ENCODE results near the gene PTPRS. TPM values are rescaled to one million over a fixed set of nuclear protein-coding genes. Genes with fewer than 3 reads are reported as not detected.

The PTPRS gene
- polyA plus RNA-seq, 4 donors, result under 0.01 to 12.5 (median 6.6) TPM

GRCh38 chr19:5307655-5308054 lies 33.0 kb downstream of the PTPRS start:
- no peak for FAIRE-seq
- 92 to 93% (median 93%) methylated on average over 19 of the region's 19 CpGs for WGBS, 3 donors

GRCh38 chr19:5305163-5305562 lies 35.4 kb downstream of the PTPRS start:
- FAIRE-seq, result no peak
- 68 to 88% (median 72%) methylated on average over 3 of the region's 3 CpGs for WGBS, 3 donors

More at GRCh38 chr19:5307655-5308054, 33.0 kb downstream of the PTPRS start:
- Histone ChIP-seq H3K4me1 (ENCODE audit: control insufficient read depth in 3 of 3, insufficient read depth in 2 of 3, low read depth in 1 of 3, low read length in 2 of 3) (no peaks in the 10 kb centered on the region), H3K9me3 (ENCODE audit: control insufficient read depth in 2 of 2, insufficient read depth in 1 of 2, low read depth in 1 of 2, low read length in 1 of 2) (peaks cover 0 to 5% of the 10 kb centered on the region in 2 donors), H3K27me3 (ENCODE audit: control insufficient read depth in 3 of 3, insufficient read depth in 3 of 3, low read length in 3 of 3) (no peaks in the 10 kb centered on the region), H3K4me3 (ENCODE audit: low read depth in 1 of 3, low read length in 3 of 3) (no peak overlapping the region), H3K27ac (ENCODE audit: low read depth in 1 of 3, low read length in 2 of 3) (no peak overlapping the region), H3K36me3 (ENCODE audit: control insufficient read depth in 3 of 3, insufficient read depth in 2 of 3, low read depth in 1 of 3, low read length in 3 of 3) (no peaks in the 10 kb centered on the region)
- DNase-seq, result no peak

GRCh38 chr19:5304486-5304885 lies 36.1 kb downstream of the PTPRS start:
- H3K27me3 ChIP-seq (ENCODE audit: control insufficient read depth in 3 of 3, insufficient read depth in 3 of 3, low read length in 3 of 3), result no peaks in the 10 kb centered on the region
- WGBS, 3 donors, result 80 to 83% (median 81%) methylated on average over 6 of the region's 6 CpGs
- DNase-seq (no peak), FAIRE-seq (no peak)
- peaks cover 0 to 2% of the 10 kb centered on the region in 2 donors for H3K9me3 ChIP-seq (ENCODE audit: control insufficient read depth in 2 of 2, insufficient read depth in 1 of 2, low read depth in 1 of 2, low read length in 1 of 2)
- no peak overlapping the region for H3K4me3 ChIP-seq (ENCODE audit: low read depth in 1 of 3, low read length in 3 of 3)
- no peaks in the 10 kb centered on the region for H3K36me3 ChIP-seq (ENCODE audit: control insufficient read depth in 3 of 3, insufficient read depth in 2 of 3, low read depth in 1 of 3, low read length in 3 of 3)
- H3K27ac ChIP-seq (ENCODE audit: low read depth in 1 of 3, low read length in 2 of 3), result no peak overlapping the region
- H3K4me1 ChIP-seq (ENCODE audit: control insufficient read depth in 3 of 3, insufficient read depth in 2 of 3, low read depth in 1 of 3, low read length in 2 of 3), result no peaks in the 10 kb centered on the region

More at GRCh38 chr19:5305163-5305562, 35.4 kb downstream of the PTPRS start:
- no peak overlapping the region for H3K27ac ChIP-seq (ENCODE audit: low read depth in 1 of 3, low read length in 2 of 3)
- no peak overlapping the region for H3K4me3 ChIP-seq (ENCODE audit: low read depth in 1 of 3, low read length in 3 of 3)
- H3K27me3 ChIP-seq (ENCODE audit: control insufficient read depth in 3 of 3, insufficient read depth in 3 of 3, low read length in 3 of 3), result no peaks in the 10 kb centered on the region
- H3K4me1 ChIP-seq (ENCODE audit: control insufficient read depth in 3 of 3, insufficient read depth in 2 of 3, low read depth in 1 of 3, low read length in 2 of 3), result no peaks in the 10 kb centered on the region
- no peaks in the 10 kb centered on the region for H3K36me3 ChIP-seq (ENCODE audit: control insufficient read depth in 3 of 3, insufficient read depth in 2 of 3, low read depth in 1 of 3, low read length in 3 of 3)
- no peak for DNase-seq
- H3K9me3 ChIP-seq (ENCODE audit: control insufficient read depth in 2 of 2, insufficient read depth in 1 of 2, low read depth in 1 of 2, low read length in 1 of 2), result peaks cover 0 to 2% of the 10 kb centered on the region in 2 donors

GRCh38 chr19:5303208-5303607 lies 37.4 kb downstream of the PTPRS start:
- no peaks in the 10 kb centered on the region for H3K27me3 ChIP-seq (ENCODE audit: control insufficient read depth in 3 of 3, insufficient read depth in 3 of 3, low read length in 3 of 3)
- WGBS, 3 donors, result 81 to 83% (median 82%) methylated on average over 7 of the region's 7 CpGs
- DNase-seq (no peak), FAIRE-seq (no peak)
- no peak overlapping the region for H3K27ac ChIP-seq (ENCODE audit: low read depth in 1 of 3, low read length in 2 of 3)
- no peaks in the 10 kb centered on the region for H3K36me3 ChIP-seq (ENCODE audit: control insufficient read depth in 3 of 3, insufficient read depth in 2 of 3, low read depth in 1 of 3, low read length in 3 of 3)
- no peaks in the 10 kb centered on the region for H3K4me1 ChIP-seq (ENCODE audit: control insufficient read depth in 3 of 3, insufficient read depth in 2 of 3, low read depth in 1 of 3, low read length in 2 of 3)
- H3K9me3 ChIP-seq (ENCODE audit: control insufficient read depth in 2 of 2, insufficient read depth in 1 of 2, low read depth in 1 of 2, low read length in 1 of 2), result peaks cover 0 to 2% of the 10 kb centered on the region in 2 donors
- no peak overlapping the region for H3K4me3 ChIP-seq (ENCODE audit: low read depth in 1 of 3, low read length in 3 of 3)

- Histone ChIP-seq H3K27ac (ENCODE audit: low read depth in 1 of 3, low read length in 2 of 3) (no peak overlapping the region), H3K27me3 (ENCODE audit: control insufficient read depth in 3 of 3, insufficient read depth in 3 of 3, low read length in 3 of 3) (no peaks in the 10 kb centered on the region), H3K36me3 (ENCODE audit: control insufficient read depth in 3 of 3, insufficient read depth in 2 of 3, low read depth in 1 of 3, low read length in 3 of 3) (no peaks in the 10 kb centered on the region), H3K4me3 (ENCODE audit: low read depth in 1 of 3, low read length in 3 of 3) (no peak overlapping the region), H3K4me1 (ENCODE audit: control insufficient read depth in 3 of 3, insufficient read depth in 2 of 3, low read depth in 1 of 3, low read length in 2 of 3) (no peaks in the 10 kb centered on the region), H3K9me3 (ENCODE audit: control insufficient read depth in 2 of 2, insufficient read depth in 1 of 2, low read depth in 1 of 2, low read length in 1 of 2) (peaks cover 0 to 1% of the 10 kb centered on the region in 2 donors)
- 73 to 80% (median 77%) methylated on average over 9 of the region's 9 CpGs for whole genome bisulfite sequencing, 3 donors
- no peak for DNase-seq
- FAIRE-seq, result no peak
Measured at GRCh38 chr19:5302396-5302795, 38.2 kb downstream of the PTPRS start.

- DNase-seq (no peak), FAIRE-seq (no peak)
- no peaks in the 10 kb centered on the region for H3K36me3 ChIP-seq (ENCODE audit: control insufficient read depth in 3 of 3, insufficient read depth in 2 of 3, low read depth in 1 of 3, low read length in 3 of 3)
- H3K4me1 ChIP-seq (ENCODE audit: control insufficient read depth in 3 of 3, insufficient read depth in 2 of 3, low read depth in 1 of 3, low read length in 2 of 3), result peaks cover 0 to under 1% (median 0%) of the 10 kb centered on the region in 3 donors
- H3K27me3 ChIP-seq (ENCODE audit: control insufficient read depth in 3 of 3, insufficient read depth in 3 of 3, low read length in 3 of 3), result peaks cover 0 to 3% (median 0%) of the 10 kb centered on the region in 3 donors
- no peak overlapping the region for H3K27ac ChIP-seq (ENCODE audit: low read depth in 1 of 3, low read length in 2 of 3)
- H3K4me3 ChIP-seq (ENCODE audit: low read depth in 1 of 3, low read length in 3 of 3), result no peak overlapping the region
- peaks cover 0 to 3% of the 10 kb centered on the region in 2 donors for H3K9me3 ChIP-seq (ENCODE audit: control insufficient read depth in 2 of 2, insufficient read depth in 1 of 2, low read depth in 1 of 2, low read length in 1 of 2)
- WGBS, 3 donors, result 84 to 92% (median 84%) methylated on average over 2 of the region's 2 CpGs
Measured at GRCh38 chr19:5299137-5299536, 41.5 kb downstream of the PTPRS start.

- Histone ChIP-seq H3K9me3 (ENCODE audit: control insufficient read depth in 2 of 2, insufficient read depth in 1 of 2, low read depth in 1 of 2, low read length in 1 of 2) (peaks cover 0 to 3% of the 10 kb centered on the region in 2 donors), H3K36me3 (ENCODE audit: control insufficient read depth in 3 of 3, insufficient read depth in 2 of 3, low read depth in 1 of 3, low read length in 3 of 3) (no peaks in the 10 kb centered on the region), H3K27ac (ENCODE audit: low read depth in 1 of 3, low read length in 2 of 3) (no peak overlapping the region), H3K27me3 (ENCODE audit: control insufficient read depth in 3 of 3, insufficient read depth in 3 of 3, low read length in 3 of 3) (peaks cover 0 to 7% (median 4%) of the 10 kb centered on the region in 3 donors), H3K4me1 (ENCODE audit: control insufficient read depth in 3 of 3, insufficient read depth in 2 of 3, low read depth in 1 of 3, low read length in 2 of 3) (peaks cover 0 to 2% (median 0%) of the 10 kb centered on the region in 3 donors), H3K4me3 (ENCODE audit: low read depth in 1 of 3, low read length in 3 of 3) (no peak overlapping the region)
- 86 to 95% (median 87%) methylated on average over 13 of the region's 13 CpGs for WGBS, 3 donors
- no peak for FAIRE-seq
- no peak for DNase-seq
Measured at GRCh38 chr19:5298471-5298901, 42.1 kb downstream of the PTPRS start.

GRCh38 chr19:5297272-5297669 lies 43.3 kb downstream of the PTPRS start:
- H3K36me3 ChIP-seq (ENCODE audit: control insufficient read depth in 3 of 3, insufficient read depth in 2 of 3, low read depth in 1 of 3, low read length in 3 of 3), result no peaks in the 10 kb centered on the region
- H3K4me1 ChIP-seq (ENCODE audit: control insufficient read depth in 3 of 3, insufficient read depth in 2 of 3, low read depth in 1 of 3, low read length in 2 of 3), result peaks cover 0 to 4% (median 0%) of the 10 kb centered on the region in 3 donors
- H3K9me3 ChIP-seq (ENCODE audit: control insufficient read depth in 2 of 2, insufficient read depth in 1 of 2, low read depth in 1 of 2, low read length in 1 of 2), result peaks cover 0 to 3% of the 10 kb centered on the region in 2 donors
- H3K4me3 ChIP-seq (ENCODE audit: low read depth in 1 of 3, low read length in 3 of 3), result no peak overlapping the region
- DNase-seq (no peak), FAIRE-seq (no peak)
- no peak overlapping the region for H3K27ac ChIP-seq (ENCODE audit: low read depth in 1 of 3, low read length in 2 of 3)
- peaks cover 0 to 12% (median 4%) of the 10 kb centered on the region in 3 donors for H3K27me3 ChIP-seq (ENCODE audit: control insufficient read depth in 3 of 3, insufficient read depth in 3 of 3, low read length in 3 of 3)
- WGBS, 3 donors, result 89 to 93% (median 92%) methylated on average over 6 of the region's 6 CpGs
